PFSK-1 (cell line): ENCODE data around the gene ZFYVE1.
A peak's percentile ranks its signal among the peaks of the same experiment; 100 is the strongest.

Experiments used
- FOXP2 ChIP-seq: optimal IDR thresholded peaks from 2 replicates; pipeline ENCODE3; 2011; ENCODE audit warnings: borderline replicate concordance, control low read depth, inconsistent platforms; ENCODE audit not compliant: insufficient read depth; ENCODE audit errors: extremely low read length, extremely low read depth
- POLR2AphosphoS5 ChIP-seq: IDR thresholded peaks from 2 replicates; pipeline ENCODE4 v1.6.1; 2012; ENCODE audit warnings: low read depth, mild to moderate bottlenecking, control low read depth, low read length, moderate library complexity
- REST ChIP-seq, 2 experiments: IDR thresholded peaks; 2 replicates each; pipeline versions ENCODE4 v1.6.1 to v1.8.0; 2011 to 2012; ENCODE audit warnings: low read depth in 2 of 2, low read length in 2 of 2, control low read depth in 1 of 2, inconsistent platforms in 1 of 2, mild to moderate bottlenecking in 1 of 2, moderate library complexity in 1 of 2; ENCODE audit not compliant: insufficient read depth in 1 of 2
- SIN3A ChIP-seq: IDR thresholded peaks from 2 replicates; pipeline ENCODE4 v1.6.1; 2012; ENCODE audit warnings: mild to moderate bottlenecking, low read length, moderate library complexity, borderline replicate concordance; ENCODE audit not compliant: insufficient read depth
- TAF1 ChIP-seq: IDR thresholded peaks from 2 replicates; pipeline ENCODE4 v1.6.1; 2012; ENCODE audit warnings: low read length, control low read depth, borderline replicate concordance; ENCODE audit not compliant: insufficient read depth

Gene ZFYVE1

GRCh38 chr14:72998252-72998903, 28.5 kb downstream of the ZFYVE1 start:
- TF ChIP-seq FOXP2 (no peak), POLR2AphosphoS5 (no peak), TAF1 (no peak)

- TF ChIP-seq TAF1 (no peak), REST (IDR thresholded peaks at IDR 0.05; ENCODE audit: insufficient read depth in 1 of 2, low read depth in 2 of 2, low read length in 2 of 2) (peak in 1 of 2 experiments; percentile 78; a peak in 2 of 4 replicates)
Measured at GRCh38 chr14:72996916-72997315, 30.0 kb downstream of the ZFYVE1 start.

- TF ChIP-seq REST (IDR thresholded peaks at IDR 0.05; ENCODE audit: insufficient read depth in 1 of 2, low read depth in 2 of 2, low read length in 2 of 2) (no peak), FOXP2 (no peak), TAF1 (no peak), SIN3A (no peak), POLR2AphosphoS5 (no peak)
Measured at GRCh38 chr14:72990171-72990570, 36.7 kb downstream of the ZFYVE1 start.

GRCh38 chr14:72986857-72987256, 40.0 kb downstream of the ZFYVE1 start:
- TF ChIP-seq TAF1, result no peak
- TF ChIP-seq REST (IDR thresholded peaks at IDR 0.05; ENCODE audit: insufficient read depth in 1 of 2, low read depth in 2 of 2, low read length in 2 of 2), result no peak
- no peak for TF ChIP-seq POLR2AphosphoS5
- TF ChIP-seq SIN3A, result no peak
- TF ChIP-seq FOXP2, result no peak

GRCh38 chr14:72986214-72986613, 40.7 kb downstream of the ZFYVE1 start:
- TF ChIP-seq POLR2AphosphoS5 (no peak), TAF1 (no peak), FOXP2 (no peak), REST (IDR thresholded peaks at IDR 0.05; ENCODE audit: insufficient read depth in 1 of 2, low read depth in 2 of 2, low read length in 2 of 2) (no peak), SIN3A (no peak)
